GM23338 (cell line): Measurements from ENCODE around the gene TMCO4. TPM values are rescaled to one million over a fixed set of nuclear protein-coding genes. Genes with fewer than 3 reads are reported as not detected.

ENCODE experiments used
- ATAC-seq: fragments of 200-7000 bp; cut with Tn5 transposase; 3 replicates; pipeline ENCODE4 v1.9.1; 2020
- DNase-seq: peaks from one replicate; pipeline ENCODE4 v3.0.0-alpha.2; 2015; ENCODE audit warnings: low spot score
- H2AFZ ChIP-seq: fragments of 200-600 bp; sonication (generic); 2 replicates; pipeline ENCODE4 v1.8.0; 2016; ENCODE audit warnings: antibody characterized with exemption, mild to moderate bottlenecking, moderate library complexity
- H3F3A ChIP-seq: fragments of 200-600 bp; sonication (generic); replicated peaks from 2 replicates; pipeline ENCODE4 v1.8.0; 2017; ENCODE audit warnings: antibody characterized with exemption, mixed run types, low read depth
- H3K27ac ChIP-seq: fragments of 200-600 bp; sonication (generic); 2 replicates; pipeline ENCODE4 v1.6.1; 2016; ENCODE audit warnings: low read depth
- H3K27me3 ChIP-seq: fragments of 200-600 bp; sonication (generic); 2 replicates; pipeline ENCODE4 v1.8.0; 2016; ENCODE audit warnings: mild to moderate bottlenecking, mixed run types, moderate library complexity; ENCODE audit not compliant: insufficient read depth
- H3K36me3 ChIP-seq: fragments of 200-600 bp; sonication (generic); 2 replicates; pipeline ENCODE4 v1.8.0; 2016; ENCODE audit warnings: mild to moderate bottlenecking; ENCODE audit not compliant: insufficient read depth
- H3K4me1 ChIP-seq: fragments of 200-600 bp; sonication (generic); 2 replicates; pipeline ENCODE4 v1.8.0; 2016; ENCODE audit warnings: mild to moderate bottlenecking, moderate library complexity; ENCODE audit not compliant: insufficient read depth
- H3K4me2 ChIP-seq: fragments of 200-600 bp; sonication (generic); 2 replicates; pipeline ENCODE4 v1.7.1; 2017; ENCODE audit warnings: mixed run types
- H3K4me3 ChIP-seq: fragments of 200-600 bp; sonication (generic); 2 replicates; pipeline ENCODE4 v1.6.1; 2016; ENCODE audit warnings: mixed run types
- H3K79me2 ChIP-seq: fragments of 200-600 bp; sonication (generic); replicated peaks from 2 replicates; pipeline ENCODE4 v1.8.0; 2017; ENCODE audit warnings: mild to moderate bottlenecking; ENCODE audit not compliant: insufficient read depth
- H3K9me2 ChIP-seq: fragments of 200-600 bp; sonication (generic); 2 replicates; pipeline ENCODE4 v1.8.0; 2017; ENCODE audit not compliant: insufficient read depth
- H4K20me1 ChIP-seq: fragments of 200-600 bp; sonication (generic); replicated peaks from 2 replicates; pipeline ENCODE4 v1.8.0; 2017; ENCODE audit warnings: mild to moderate bottlenecking; ENCODE audit not compliant: insufficient read depth
- H3K27ac Mint-ChIP-seq: 2 replicates; pipeline ENCODE4 v1.8.0; 2020; ENCODE audit warnings: inconsistent platforms, mild to moderate bottlenecking, moderate library complexity, mixed read lengths
- H3K27me3 Mint-ChIP-seq: 3 replicates; pipeline ENCODE4 v1.8.0; 2022; ENCODE audit warnings: low read depth, mild to moderate bottlenecking, moderate library complexity, mixed read lengths, inconsistent platforms; ENCODE audit not compliant: insufficient read depth, poor library complexity
- H3K36me3 Mint-ChIP-seq: 3 replicates; pipeline ENCODE4 v1.8.0; 2021; ENCODE audit warnings: low read depth, mild to moderate bottlenecking, inconsistent platforms, moderate library complexity, mixed read lengths
- H3K4me1 Mint-ChIP-seq: 3 replicates; pipeline ENCODE4 v1.8.0; 2020; ENCODE audit warnings: mild to moderate bottlenecking, inconsistent platforms, mixed read lengths
- H3K4me3 Mint-ChIP-seq: 3 replicates; pipeline ENCODE4 v1.8.0; 2021; ENCODE audit warnings: moderate library complexity, mild to moderate bottlenecking, inconsistent platforms, mixed read lengths
- H3K9me3 Mint-ChIP-seq: 3 replicates; pipeline ENCODE4 v1.8.0; 2020; ENCODE audit warnings: moderate library complexity, mild to moderate bottlenecking, inconsistent platforms, mixed read lengths
- CREB1 ChIP-seq: fragments of 250-450 bp; sonication (Bioruptor Pico); IDR thresholded peaks from 2 replicates; pipeline ENCODE4 v1.5.0; 2020; ENCODE audit warnings: low read depth, mild to moderate bottlenecking, moderate library complexity
- CTCF ChIP-seq, 2 experiments: fragments of 200-600 bp in 1 of 2; sonication (generic) in 1 of 2; conservative IDR thresholded peaks; 2 replicates each; pipeline versions ENCODE4 v1.5.1 to v1.6.1; 2016 to 2017; ENCODE audit warnings: antibody characterized with exemption in 2 of 2, low read depth in 2 of 2, mild to moderate bottlenecking in 2 of 2, moderate library complexity in 1 of 2
- EZH2 ChIP-seq: fragments of 200-600 bp; sonication (generic); IDR thresholded peaks from one replicate; pipeline ENCODE4 v1.8.0; 2017; ENCODE audit warnings: antibody characterized with exemption, mild to moderate bottlenecking, low read depth; ENCODE audit not compliant: unreplicated experiment
- NANOG ChIP-seq: IDR thresholded peaks from 2 replicates; pipeline ENCODE4 v1.6.1; 2016; ENCODE audit warnings: antibody characterized with exemption, borderline replicate concordance
- POLR2AphosphoS5 ChIP-seq: IDR thresholded peaks from 2 replicates; pipeline ENCODE4 v1.6.1; 2016; ENCODE audit warnings: antibody characterized with exemption, low read depth
- REST ChIP-seq: IDR thresholded peaks from one replicate; pipeline ENCODE4 v1.6.1; 2018; ENCODE audit warnings: antibody characterized with exemption; ENCODE audit not compliant: unreplicated experiment
- STAT1 ChIP-seq: IDR thresholded peaks from one replicate; pipeline ENCODE4 v1.6.1; 2016; ENCODE audit warnings: antibody characterized with exemption; ENCODE audit not compliant: unreplicated experiment
- ZNF331 ChIP-seq: fragments of 250-450 bp; sonication (Bioruptor Pico); IDR thresholded peaks from 2 replicates; pipeline ENCODE4 v1.5.0; 2020; ENCODE audit warnings: low read depth, mild to moderate bottlenecking, moderate library complexity
- ZNF462 ChIP-seq: fragments of 250-450 bp; sonication (Bioruptor Pico); IDR thresholded peaks from 2 replicates; pipeline ENCODE4 v1.5.0; 2020; ENCODE audit warnings: mild to moderate bottlenecking, moderate library complexity
- polyA plus RNA-seq: library from polyadenylated mRNA; unstranded; fragments of >200 nt; fragmentation: Nextera tagmentation; extraction: Ambion mirVana; gene quantifications from 2 replicates; pipeline ENCODE4 v1.2.1, GENCODE V29; 2016
- total RNA-seq: library from RNA; depleted of rRNA; stranded (reverse); fragments of >200 nt; shearing (Covaris generic); gene quantifications from 2 replicates; pipeline ENCODE4 v1.2.3, GENCODE V29; 2014

The TMCO4 gene
- total and polyA plus RNA-seq, 2 experiments from 2014 or later: 2.6 to 6.9 TPM

- Mint-ChIP-seq H3K27ac (no peak overlapping the region), H3K4me1 (peaks cover 15% of the 10 kb centered on the region), H3K36me3 (no peaks in the 10 kb centered on the region; the same call in 2 of the 3 replicates), H3K27me3 (peaks cover 24% of the 10 kb centered on the region), H3K9me3 (peaks cover 5% of the 10 kb centered on the region; the same call in 2 of the 3 replicates), H3K4me3 (no peak overlapping the region)
- H3K27me3 ChIP-seq: peaks cover 21% of the 10 kb centered on the region
- H3K9me2 ChIP-seq: no peaks in the 10 kb centered on the region
- H3K4me1 ChIP-seq: peaks cover 6% of the 10 kb centered on the region; the same call in 1 of the 2 replicates
- H3K4me2 ChIP-seq: no peak overlapping the region
- H3K27ac ChIP-seq: no peak overlapping the region
- no peak overlapping the region for H3K4me3 ChIP-seq
- ATAC-seq (no peak), DNase-seq (no peak)
- peaks cover 3% of the 10 kb centered on the region; the same call in 1 of the 2 replicates for H3F3A ChIP-seq
- H3K36me3 ChIP-seq: no peaks in the 10 kb centered on the region
- H2AFZ ChIP-seq: no peak overlapping the region
- no peaks in the 10 kb centered on the region for H3K79me2 ChIP-seq
- TF ChIP-seq EZH2 (no peak), REST (no peak), NANOG (no peak), CREB1 (CRISPR knock-in tag) (no peak)
- no peaks in the 10 kb centered on the region for H4K20me1 ChIP-seq
Observed at GRCh38 chr1:19804831-19805251, 5.1 kb upstream of the TMCO4 start.

- peak; percentile 70 for ATAC-seq
- H3K4me3 Mint-ChIP-seq: no peak overlapping the region
- no peaks in the 10 kb centered on the region for H4K20me1 ChIP-seq
- no peak overlapping the region for H3K4me3 ChIP-seq
- H3F3A ChIP-seq: peaks cover 3% of the 10 kb centered on the region; the same call in 1 of the 2 replicates
- H3K4me1 Mint-ChIP-seq: peaks cover 24% of the 10 kb centered on the region
- no peaks in the 10 kb centered on the region for H3K79me2 ChIP-seq
- DNase-seq: peak; percentile 69
- H3K27ac Mint-ChIP-seq: no peak overlapping the region
- H3K27me3 ChIP-seq: peaks cover 37% of the 10 kb centered on the region
- no peaks in the 10 kb centered on the region; the same call in 2 of the 3 replicates for H3K36me3 Mint-ChIP-seq
- peaks cover 12% of the 10 kb centered on the region for H3K4me1 ChIP-seq
- H2AFZ ChIP-seq: no peak overlapping the region
- peak overlapping the region; percentile 9; the same call in 1 of the 2 replicates for H3K4me2 ChIP-seq
- no peak overlapping the region for H3K27ac ChIP-seq
- no peaks in the 10 kb centered on the region for H3K36me3 ChIP-seq
- H3K27me3 Mint-ChIP-seq: peaks cover 33% of the 10 kb centered on the region
- no peaks in the 10 kb centered on the region for H3K9me3 Mint-ChIP-seq
- H3K9me2 ChIP-seq: no peaks in the 10 kb centered on the region
- TF ChIP-seq CREB1 (CRISPR knock-in tag): no peak
- no peak for TF ChIP-seq ZNF462
- no peak for TF ChIP-seq POLR2AphosphoS5
- TF ChIP-seq CTCF (conservative IDR thresholded peaks at IDR 0.05; ENCODE audit: low read depth in 2 of 2): no peak
- TF ChIP-seq STAT1: no peak
- TF ChIP-seq NANOG: no peak
- no peak for TF ChIP-seq ZNF331 (CRISPR knock-in tag)
Observed at GRCh38 chr1:19802269-19802668, 2.6 kb upstream of the TMCO4 start.
